SK-N-SH (cell line): ENCODE results near the gene EML1. TPM values are rescaled to one million over a fixed set of nuclear protein-coding genes. Genes with fewer than 3 reads are reported as not detected.

Experiments
- CTCF ChIA-PET: fragments of 300-600, 350-600 bp; formaldehyde crosslinking; extraction: SDS; loops from one replicate; lab custom pipeline; 2021; lab: Yijun Ruan, JAX
- POLR2A ChIA-PET: fragments of 350-600 bp; sonication (Branson Sonifier 250); formaldehyde crosslinking; extraction: SDS; loops from one replicate; lab custom pipeline; 2020; ENCODE audit warnings: antibody characterized with exemption, inconsistent platforms; lab: Yijun Ruan, JAX
- DNase-seq: peaks from one replicate; pipeline ENCODE4 v3.0.0; 2012
- H2AFZ ChIP-seq: fragments of 200-600 bp; sonication (generic); 2 replicates; pipeline ENCODE4 v1.8.1; 2016; ENCODE audit warnings: antibody characterized with exemption, mild to moderate bottlenecking, low read depth
- H3F3A ChIP-seq: fragments of 200-600 bp; sonication (generic); replicated peaks from 2 replicates; pipeline ENCODE3; 2016; ENCODE audit warnings: antibody characterized with exemption, mild to moderate bottlenecking; ENCODE audit not compliant: insufficient read depth
- H3K27ac ChIP-seq, 2 experiments: fragments of 200-500 bp in 1 of 2; fragments of 200-600 bp in 1 of 2; sonication (Bioruptor generic) in 1 of 2; sonication (generic), shearing (Covaris generic) in 1 of 2; 2 replicates each; pipeline versions ENCODE4 v1.5.1 to v1.6.1; 2014 to 2016; ENCODE audit warnings: low read depth in 2 of 2, inconsistent platforms in 1 of 2, low read length in 1 of 2, mild to moderate bottlenecking in 1 of 2, mixed read lengths in 1 of 2
- H3K27me3 ChIP-seq: fragments of 200-600 bp; sonication (generic), shearing (Covaris generic); 2 replicates; pipeline ENCODE4 v1.6.1; 2016; ENCODE audit warnings: mixed run types; ENCODE audit not compliant: insufficient read depth
- H3K36me3 ChIP-seq, 2 experiments: fragments of 200-500 bp in 1 of 2; fragments of 200-600 bp in 1 of 2; sonication (Bioruptor generic) in 1 of 2; sonication (generic) in 1 of 2; replicated peaks in 1 of 2; 2 replicates each; pipeline versions ENCODE3 to v1.5.1; 2014 to 2016; ENCODE audit warnings: low read length in 1 of 2, mild to moderate bottlenecking in 1 of 2; ENCODE audit not compliant: insufficient read depth in 2 of 2, control insufficient read depth in 1 of 2
- H3K4me1 ChIP-seq, 2 experiments: fragments of 200-500 bp in 1 of 2; fragments of 200-600 bp in 1 of 2; sonication (Bioruptor generic) in 1 of 2; sonication (generic), shearing (Covaris generic) in 1 of 2; 2 replicates each; pipeline versions ENCODE4 v1.5.1 to v1.6.1; 2014 to 2016; ENCODE audit warnings: low read depth in 1 of 2, low read length in 1 of 2, mixed run types in 1 of 2; ENCODE audit not compliant: insufficient read depth in 2 of 2, control insufficient read depth in 1 of 2
- H3K4me2 ChIP-seq: fragments of 200-600 bp; sonication (generic), shearing (Covaris generic); 2 replicates; pipeline ENCODE4 v1.6.1; 2017; ENCODE audit warnings: mixed run types
- H3K4me3 ChIP-seq, 2 experiments: fragments of 200-500 bp in 1 of 2; fragments of 200-600 bp in 1 of 2; sonication (Bioruptor generic) in 1 of 2; sonication (generic), shearing (Covaris generic) in 1 of 2; 2 replicates each; pipeline versions ENCODE4 v1.5.1 to v1.8.1; 2014 to 2016; ENCODE audit warnings: low read depth in 2 of 2, inconsistent platforms in 1 of 2, low read length in 1 of 2, mild to moderate bottlenecking in 1 of 2, mixed read lengths in 1 of 2, moderate library complexity in 1 of 2
- H3K79me2 ChIP-seq: fragments of 200-600 bp; sonication (generic); 2 replicates; pipeline ENCODE4 v1.8.1; 2017; ENCODE audit warnings: mild to moderate bottlenecking; ENCODE audit not compliant: insufficient read depth
- H3K9ac ChIP-seq: fragments of 200-600 bp; sonication (generic); 2 replicates; pipeline ENCODE4 v1.6.1; 2017; ENCODE audit warnings: mixed run types
- H3K9me2 ChIP-seq: fragments of 200-600 bp; sonication (generic); 2 replicates; pipeline ENCODE4 v1.6.1; 2017; ENCODE audit warnings: mixed run types
- H3K9me3 ChIP-seq: fragments of 200-600 bp; sonication (generic); 2 replicates; pipeline ENCODE4 v1.6.1; 2017; ENCODE audit warnings: mixed run types, mild to moderate bottlenecking, moderate library complexity
- H4K20me1 ChIP-seq: fragments of 200-600 bp; sonication (generic); 2 replicates; pipeline ENCODE4 v1.6.1; 2017; ENCODE audit warnings: mild to moderate bottlenecking, mixed run types; ENCODE audit not compliant: insufficient read depth
- FOXM1 ChIP-seq: IDR thresholded peaks from 2 replicates; pipeline ENCODE4 v1.4.0; 2012; ENCODE audit warnings: low read depth, mild to moderate bottlenecking
- NFIC ChIP-seq: IDR thresholded peaks from 2 replicates; pipeline ENCODE4 v1.4.0; 2012; ENCODE audit warnings: borderline replicate concordance
- POLR2AphosphoS5 ChIP-seq: IDR thresholded peaks from 2 replicates; pipeline ENCODE4 v1.6.1; 2012; ENCODE audit warnings: low read depth, low read length
- YY1 ChIP-seq: IDR thresholded peaks from 2 replicates; pipeline ENCODE4 v1.4.0; 2012; ENCODE audit warnings: low read depth, mild to moderate bottlenecking
- WGBS: methylation state at CpG from one replicate; pipeline ENCODE4 v1.1.6; 2017; ENCODE audit warnings: low lambda C conversion rate; 5-methylcytosine and 5-hydroxymethylcytosine counted together
- polyA plus RNA-seq, 3 experiments: library from polyadenylated mRNA; depleted of rRNA; stranded (reverse); fragments of >200 nt; gene quantifications; 2 replicates each; pipeline ENCODE4 v1.2.3, GENCODE V29; 2012
- TF ChIP-seq, protein P1 (sequence below): fragments of 200-600 bp; sonication (generic); IDR thresholded peaks from 2 replicates; pipeline ENCODE4 v1.6.1; 2017; ENCODE audit warnings: antibody characterized with exemption, mild to moderate bottlenecking, moderate library complexity
- TF ChIP-seq, protein P2 (sequence below): fragments of 150-350 bp; IDR thresholded peaks from 2 replicates; pipeline ENCODE4 v1.6.1; 2017; ENCODE audit warnings: antibody characterized with exemption, low read length, low read depth, borderline replicate concordance

The EML1 gene
- polyA plus RNA-seq, 1 of the 3 experiments (the other 2 are of a cell fraction), result 6.3 TPM

DNA sequence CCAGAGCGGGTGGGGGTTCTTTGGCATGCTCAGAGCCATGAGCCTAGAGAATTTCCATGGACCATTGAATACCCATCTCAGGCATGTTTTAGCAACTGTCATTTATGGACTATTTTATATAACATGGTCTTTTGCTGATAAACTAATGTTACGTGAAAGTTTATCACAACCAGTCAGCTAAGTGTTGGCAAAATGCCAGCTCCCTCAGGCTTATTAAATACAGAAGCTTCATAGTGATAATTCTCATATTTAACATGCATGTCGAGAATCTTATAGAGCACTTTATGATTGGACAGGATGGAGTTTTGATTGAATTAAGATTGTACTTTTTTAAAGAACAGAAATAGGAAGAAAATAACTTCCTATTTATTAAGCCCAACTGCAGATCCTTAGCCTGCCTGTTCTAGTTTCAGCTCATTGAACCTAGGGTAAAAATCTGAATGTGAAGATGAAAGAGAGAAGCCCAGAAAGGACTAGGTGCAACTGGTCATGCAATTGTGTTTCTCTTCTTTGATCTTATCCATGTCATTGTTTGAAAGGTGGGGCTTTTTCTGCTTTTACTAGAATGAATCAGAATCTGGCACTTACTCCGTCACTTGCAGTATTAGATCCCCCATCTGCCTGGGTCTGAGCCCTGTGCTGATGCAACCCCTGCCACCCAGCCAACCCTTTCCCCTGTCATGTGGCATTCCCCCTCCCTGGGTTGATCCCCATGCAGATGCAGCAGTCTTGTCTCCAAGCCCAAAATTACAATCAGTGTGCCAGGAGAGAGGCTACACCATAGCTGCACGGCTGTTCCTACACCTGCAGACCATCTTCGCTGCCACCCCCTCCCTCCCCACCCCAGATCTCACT lies 137.4 kb downstream of the EML1 start:
- TF ChIP-seq, protein P1, sequence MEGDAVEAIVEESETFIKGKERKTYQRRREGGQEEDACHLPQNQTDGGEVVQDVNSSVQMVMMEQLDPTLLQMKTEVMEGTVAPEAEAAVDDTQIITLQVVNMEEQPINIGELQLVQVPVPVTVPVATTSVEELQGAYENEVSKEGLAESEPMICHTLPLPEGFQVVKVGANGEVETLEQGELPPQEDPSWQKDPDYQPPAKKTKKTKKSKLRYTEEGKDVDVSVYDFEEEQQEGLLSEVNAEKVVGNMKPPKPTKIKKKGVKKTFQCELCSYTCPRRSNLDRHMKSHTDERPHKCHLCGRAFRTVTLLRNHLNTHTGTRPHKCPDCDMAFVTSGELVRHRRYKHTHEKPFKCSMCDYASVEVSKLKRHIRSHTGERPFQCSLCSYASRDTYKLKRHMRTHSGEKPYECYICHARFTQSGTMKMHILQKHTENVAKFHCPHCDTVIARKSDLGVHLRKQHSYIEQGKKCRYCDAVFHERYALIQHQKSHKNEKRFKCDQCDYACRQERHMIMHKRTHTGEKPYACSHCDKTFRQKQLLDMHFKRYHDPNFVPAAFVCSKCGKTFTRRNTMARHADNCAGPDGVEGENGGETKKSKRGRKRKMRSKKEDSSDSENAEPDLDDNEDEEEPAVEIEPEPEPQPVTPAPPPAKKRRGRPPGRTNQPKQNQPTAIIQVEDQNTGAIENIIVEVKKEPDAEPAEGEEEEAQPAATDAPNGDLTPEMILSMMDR, result no peak
- TF ChIP-seq FOXM1 (no peak), NFIC (peak; percentile 27; the same call in 1 of the 2 replicates), POLR2AphosphoS5 (no peak)
- TF ChIP-seq, all 33 proteins: peak for 1
- peak; percentile 55 for DNase-seq
- Histone ChIP-seq H4K20me1 (no peaks in the 10 kb centered on the region), H3K79me2 (no peaks in the 10 kb centered on the region), H3K9ac (no peak overlapping the region), H3K9me3 (no peaks in the 10 kb centered on the region), H2AFZ (no peak overlapping the region), H3K4me2 (no peak overlapping the region), H3K4me1 (peaks cover 0 to 11% of the 10 kb centered on the region in 2 experiments; a peak in 2 of 4 replicates), H3K4me3 (no peak overlapping the region), H3K9me2 (no peaks in the 10 kb centered on the region), H3K36me3 (peaks cover 0 to 6% of the 10 kb centered on the region in 2 experiments), H3K27ac (no peak overlapping the region), H3K27me3 (no peaks in the 10 kb centered on the region), H3F3A (no peaks in the 10 kb centered on the region)
- ChIA-PET CTCF (interaction anchor here (1.0 to 3.2 kb wide), 3 partner anchors 16 to 392 kb away, joined by 3 to 22 read pairs (median 3); no protein-coding TSS in a partner anchor), POLR2A (no interaction called here)
- WGBS, result 84% methylated on average over 6 of the region's 6 CpGs

DNA sequence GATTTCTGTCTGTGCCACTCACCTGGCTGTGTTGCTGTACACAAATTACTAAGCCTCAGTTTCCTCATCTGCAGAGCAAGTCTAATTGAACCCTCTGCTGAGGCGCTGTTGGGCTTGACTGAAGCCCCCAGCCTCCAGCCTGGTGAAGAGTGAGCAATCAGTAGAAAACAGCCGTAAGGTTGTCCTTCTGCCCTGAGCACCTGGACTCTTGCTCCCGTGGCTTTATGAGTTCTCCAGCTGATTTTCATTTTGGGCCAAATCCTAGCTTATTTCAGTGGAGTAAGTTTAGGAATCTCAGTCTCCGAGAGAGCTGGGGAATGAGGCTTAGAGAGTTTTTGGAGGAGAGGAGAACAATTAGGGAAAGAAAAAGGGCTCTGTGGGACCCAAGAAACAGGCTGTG lies 138.1 kb downstream of the EML1 start:
- H3K79me2 ChIP-seq, result no peaks in the 10 kb centered on the region
- H3K9me2 ChIP-seq, result no peaks in the 10 kb centered on the region
- no peaks in the 10 kb centered on the region for H3K27me3 ChIP-seq
- no peaks in the 10 kb centered on the region for H4K20me1 ChIP-seq
- DNase-seq, result no peak
- peaks cover 0 to 6% of the 10 kb centered on the region in 2 experiments for H3K36me3 ChIP-seq
- H3F3A ChIP-seq, result no peaks in the 10 kb centered on the region
- POLR2A ChIA-PET, result no interaction called here
- WGBS, result 87% methylated on average over 4 of the region's 4 CpGs
- no peaks in the 10 kb centered on the region for H3K9me3 ChIP-seq
- peaks cover 0 to 11% of the 10 kb centered on the region in 2 experiments; a peak in 2 of 4 replicates for H3K4me1 ChIP-seq
- H2AFZ ChIP-seq, result no peak overlapping the region
- no peak overlapping the region for H3K4me2 ChIP-seq
- no peak overlapping the region for H3K9ac ChIP-seq
- CTCF ChIA-PET, result interaction anchor here (3.2 kb wide), 1 partner anchor 16 kb away, joined by 22 read pairs; no protein-coding TSS in a partner anchor
- no peak overlapping the region for H3K27ac ChIP-seq
- no peak overlapping the region for H3K4me3 ChIP-seq
- TF ChIP-seq YY1, result no peak
- TF ChIP-seq, protein P2, sequence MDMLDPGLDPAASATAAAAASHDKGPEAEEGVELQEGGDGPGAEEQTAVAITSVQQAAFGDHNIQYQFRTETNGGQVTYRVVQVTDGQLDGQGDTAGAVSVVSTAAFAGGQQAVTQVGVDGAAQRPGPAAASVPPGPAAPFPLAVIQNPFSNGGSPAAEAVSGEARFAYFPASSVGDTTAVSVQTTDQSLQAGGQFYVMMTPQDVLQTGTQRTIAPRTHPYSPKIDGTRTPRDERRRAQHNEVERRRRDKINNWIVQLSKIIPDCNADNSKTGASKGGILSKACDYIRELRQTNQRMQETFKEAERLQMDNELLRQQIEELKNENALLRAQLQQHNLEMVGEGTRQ, result no peak
